ENCODE data around the gene PRSS27. TPM values are rescaled to one million over a fixed set of nuclear protein-coding genes. Genes with fewer than 3 reads are reported as not detected.

PRSS27 gene
- total RNA-seq, 1 experiment from 2014 or later = 14.8 TPM

DNA sequence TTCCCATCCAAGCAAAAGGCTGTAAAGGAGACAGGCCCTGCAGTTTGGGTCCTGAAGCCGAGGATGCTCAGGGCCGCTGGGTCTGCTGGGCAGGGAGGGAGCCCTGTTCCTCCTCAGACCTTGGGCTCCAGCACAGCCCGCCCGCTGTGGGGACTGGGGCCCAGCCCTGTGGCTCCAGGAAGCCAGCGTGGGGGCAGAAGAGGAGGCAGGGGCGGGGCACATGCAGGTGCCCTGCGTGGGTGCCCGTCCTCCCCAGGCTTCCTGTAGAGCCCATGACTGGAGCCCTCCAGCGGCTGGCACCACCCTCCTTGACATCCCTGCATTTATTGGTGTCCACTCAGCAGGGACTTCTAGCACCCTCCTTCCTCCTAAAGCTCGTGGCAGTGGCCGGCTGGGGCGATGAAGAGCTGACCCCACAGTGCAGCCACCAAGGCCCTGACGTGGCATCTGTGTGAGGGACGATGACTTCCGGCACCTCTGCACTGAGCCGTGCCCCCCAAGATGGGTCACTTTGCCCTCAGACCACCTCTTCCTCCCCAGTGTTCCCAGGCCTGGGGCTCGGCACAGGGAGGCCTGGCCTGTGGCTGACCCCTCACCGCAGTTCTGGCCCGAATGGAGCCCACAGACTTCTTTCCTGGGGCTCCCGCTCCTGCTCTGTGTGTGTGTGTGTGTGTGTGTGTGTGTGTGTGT is 9.9 kb downstream of the PRSS27 start:
- intact Hi-C loops (cut with micrococcal nuclease; ENCODE audit: unreplicated experiment) = no loop called here
- H3K9me3 ChIP-seq (ENCODE audit: insufficient read depth, low read depth) = no peaks in the 10 kb centered on the region
- ChIA-PET CTCF (no interaction called here), POLR2A (ENCODE audit: unreplicated experiment) (no interaction called here)
- TF ChIP-seq, protein P1, sequence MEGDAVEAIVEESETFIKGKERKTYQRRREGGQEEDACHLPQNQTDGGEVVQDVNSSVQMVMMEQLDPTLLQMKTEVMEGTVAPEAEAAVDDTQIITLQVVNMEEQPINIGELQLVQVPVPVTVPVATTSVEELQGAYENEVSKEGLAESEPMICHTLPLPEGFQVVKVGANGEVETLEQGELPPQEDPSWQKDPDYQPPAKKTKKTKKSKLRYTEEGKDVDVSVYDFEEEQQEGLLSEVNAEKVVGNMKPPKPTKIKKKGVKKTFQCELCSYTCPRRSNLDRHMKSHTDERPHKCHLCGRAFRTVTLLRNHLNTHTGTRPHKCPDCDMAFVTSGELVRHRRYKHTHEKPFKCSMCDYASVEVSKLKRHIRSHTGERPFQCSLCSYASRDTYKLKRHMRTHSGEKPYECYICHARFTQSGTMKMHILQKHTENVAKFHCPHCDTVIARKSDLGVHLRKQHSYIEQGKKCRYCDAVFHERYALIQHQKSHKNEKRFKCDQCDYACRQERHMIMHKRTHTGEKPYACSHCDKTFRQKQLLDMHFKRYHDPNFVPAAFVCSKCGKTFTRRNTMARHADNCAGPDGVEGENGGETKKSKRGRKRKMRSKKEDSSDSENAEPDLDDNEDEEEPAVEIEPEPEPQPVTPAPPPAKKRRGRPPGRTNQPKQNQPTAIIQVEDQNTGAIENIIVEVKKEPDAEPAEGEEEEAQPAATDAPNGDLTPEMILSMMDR (conservative IDR thresholded peaks at IDR 0.05) = no peak
- no peaks in the 10 kb centered on the region for H3K4me1 ChIP-seq (replicated peaks; ENCODE audit: insufficient read depth)
- H3K9me2 ChIP-seq (ENCODE audit: insufficient read depth) = no peaks in the 10 kb centered on the region
- H3K4me3 ChIP-seq = no peak overlapping the region
- H3K27me3 ChIP-seq (ENCODE audit: insufficient read depth, low read depth) = no peaks in the 10 kb centered on the region
- H2AFZ ChIP-seq = no peak overlapping the region
- H3K36me3 ChIP-seq (ENCODE audit: low read depth) = no peaks in the 10 kb centered on the region
- no peaks in the 10 kb centered on the region for H3K79me2 ChIP-seq (ENCODE audit: low read depth)
- no peak overlapping the region for H3K4me2 ChIP-seq
- BruUV-seq (replicated peaks) = no TSS peak
- H3F3A ChIP-seq (ENCODE audit: insufficient read depth, low read depth) = no peaks in the 10 kb centered on the region; the same call in 1 of the 2 replicates
- DNase-seq = no peak
- no peak overlapping the region for H3K27ac ChIP-seq
- no peaks in the 10 kb centered on the region for H4K20me1 ChIP-seq (ENCODE audit: insufficient read depth)

DNA sequence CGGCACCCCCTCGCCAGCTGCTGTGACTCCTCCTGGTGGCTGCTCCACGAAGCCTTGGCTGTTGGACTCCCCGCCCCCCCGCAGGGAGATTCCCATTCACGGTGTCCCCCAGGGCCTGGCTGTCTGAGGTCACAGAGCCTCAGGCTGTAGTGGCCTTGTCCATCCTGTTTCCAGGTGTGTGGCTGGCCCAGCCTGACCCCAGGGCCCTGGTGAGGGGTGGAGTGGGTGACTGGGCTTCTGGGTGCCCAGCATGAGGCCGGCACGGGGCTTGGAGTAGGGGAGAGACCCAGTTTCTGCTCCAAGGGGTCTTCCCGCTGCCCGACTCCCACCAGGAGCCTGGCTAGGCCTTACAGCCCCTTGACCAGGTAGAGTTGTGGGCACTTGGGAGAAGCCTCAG is 10.4 kb downstream of the PRSS27 start:
- no peak for DNase-seq
- TF ChIP-seq, protein P1 (conservative IDR thresholded peaks at IDR 0.05) = no peak
- no peak for TF ChIP-seq EZH2 (IDR thresholded peaks at IDR 0.05; ENCODE audit: low read depth)
- BruUV-seq (replicated peaks) = no TSS peak
- no peaks in the 10 kb centered on the region; the same call in 1 of the 2 replicates for H3F3A ChIP-seq (ENCODE audit: insufficient read depth, low read depth)
- no peak overlapping the region for H3K4me3 ChIP-seq
- no peak overlapping the region for H3K27ac ChIP-seq
- ChIA-PET POLR2A (ENCODE audit: unreplicated experiment) (no interaction called here), CTCF (no interaction called here)
- intact Hi-C loops (cut with micrococcal nuclease; ENCODE audit: unreplicated experiment) = no loop called here
- H3K27me3 ChIP-seq (ENCODE audit: insufficient read depth, low read depth) = no peaks in the 10 kb centered on the region
- H2AFZ ChIP-seq = no peak overlapping the region
- no peaks in the 10 kb centered on the region for H4K20me1 ChIP-seq (ENCODE audit: insufficient read depth)
- H3K4me1 ChIP-seq (replicated peaks; ENCODE audit: insufficient read depth) = no peaks in the 10 kb centered on the region
- H3K36me3 ChIP-seq (ENCODE audit: low read depth) = no peaks in the 10 kb centered on the region
- no peaks in the 10 kb centered on the region for H3K9me2 ChIP-seq (ENCODE audit: insufficient read depth)
- no peaks in the 10 kb centered on the region for H3K9me3 ChIP-seq (ENCODE audit: insufficient read depth, low read depth)
- no peaks in the 10 kb centered on the region for H3K79me2 ChIP-seq (ENCODE audit: low read depth)
- no peak overlapping the region for H3K4me2 ChIP-seq

DNA sequence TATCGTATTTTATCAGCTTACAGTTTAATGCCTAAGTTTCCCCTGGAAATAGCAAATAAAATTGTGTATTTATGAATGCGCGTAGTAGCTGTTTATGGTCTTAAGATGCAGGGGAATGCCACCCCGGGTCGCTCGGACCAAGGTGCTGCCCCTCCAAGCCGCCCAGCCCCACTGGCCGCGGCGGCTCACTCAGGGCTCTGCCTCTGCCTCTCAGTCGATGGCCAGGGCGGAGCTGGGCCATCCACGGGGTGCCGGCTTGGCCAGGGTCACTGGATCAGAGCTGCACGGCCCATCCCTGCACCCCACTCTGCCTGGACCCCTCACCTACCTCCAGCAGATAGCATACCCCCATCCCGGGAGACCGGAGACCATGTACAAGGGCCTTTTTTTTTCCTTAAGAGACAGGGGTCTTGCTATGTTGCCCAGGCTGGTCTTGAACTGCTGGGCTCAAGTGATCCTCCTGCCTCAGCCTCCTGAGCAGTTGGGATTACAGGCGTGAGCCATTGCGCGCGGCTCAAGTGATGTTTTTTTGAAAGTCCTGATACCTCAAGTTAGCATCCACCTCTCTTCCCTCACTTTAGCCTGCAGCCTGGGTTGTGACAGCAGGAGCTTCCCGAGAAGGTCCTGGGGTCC is 11.0 kb downstream of the PRSS27 start:
- TF ChIP-seq EZH2 (IDR thresholded peaks at IDR 0.05; ENCODE audit: low read depth) = no peak
- TF ChIP-seq, protein P1 (conservative IDR thresholded peaks at IDR 0.05) = no peak
- DNase-seq = no peak
- no peaks in the 10 kb centered on the region for H4K20me1 ChIP-seq (ENCODE audit: insufficient read depth)
- no peak overlapping the region for H3K4me2 ChIP-seq
- H3K9me3 ChIP-seq (ENCODE audit: insufficient read depth, low read depth) = no peaks in the 10 kb centered on the region
- H3K4me3 ChIP-seq = no peak overlapping the region
- no peaks in the 10 kb centered on the region for H3K36me3 ChIP-seq (ENCODE audit: low read depth)
- H3K9me2 ChIP-seq (ENCODE audit: insufficient read depth) = no peaks in the 10 kb centered on the region
- no peaks in the 10 kb centered on the region for H3K4me1 ChIP-seq (replicated peaks; ENCODE audit: insufficient read depth)
- no TSS peak for BruUV-seq (replicated peaks)
- CTCF ChIA-PET = no interaction called here
- no peaks in the 10 kb centered on the region for H3K27me3 ChIP-seq (ENCODE audit: insufficient read depth, low read depth)
- POLR2A ChIA-PET (ENCODE audit: unreplicated experiment) = no interaction called here
- no peaks in the 10 kb centered on the region for H3K79me2 ChIP-seq (ENCODE audit: low read depth)
- no peak overlapping the region for H3K27ac ChIP-seq
- no peaks in the 10 kb centered on the region; the same call in 1 of the 2 replicates for H3F3A ChIP-seq (ENCODE audit: insufficient read depth, low read depth)
- H2AFZ ChIP-seq = no peak overlapping the region
- intact Hi-C loops (cut with micrococcal nuclease; ENCODE audit: unreplicated experiment) = no loop called here

Measured in PC-9 (cell line).